NCI-H187 (cell line): ENCODE results near the gene MRPL4.
"Not testable (repeated sequence)": the region's sequence is repeated elsewhere in the genome, so short reads cannot be mapped to it uniquely, and the experiment has no call there.

Experiments
- DNase-seq, 2 experiments: peaks; one replicate each; lab custom pipeline; 2025; lab: John Stamatoyannopoulos, UW

The MRPL4 gene

GRCh38 chr19:10260141-10260584 lies 8.1 kb downstream of the MRPL4 start:
- DNase-seq, result no peak

- DNase-seq, result no peak
Observed at GRCh38 chr19:10262771-10263170, 10.8 kb downstream of the MRPL4 start.

GRCh38 chr19:10266706-10267105 lies 14.7 kb downstream of the MRPL4 start:
- no peak for DNase-seq

- no peak for DNase-seq
Observed at GRCh38 chr19:10268071-10268470, 16.1 kb downstream of the MRPL4 start.

GRCh38 chr19:10269333-10270179 lies 17.5 kb downstream of the MRPL4 start:
- no peak for DNase-seq

GRCh38 chr19:10270180-10270615 lies 18.2 kb downstream of the MRPL4 start:
- DNase-seq, result no peak

GRCh38 chr19:10270616-10271394 lies 18.8 kb downstream of the MRPL4 start, which contains the start of gene ICAM1:
ICAM1 (plus strand) TSS chr19:10271120; CDS start chr19:10271160, 40 bp downstream.
- DNase-seq, result no peak

- DNase-seq, result no peak
Observed at GRCh38 chr19:10271543-10272086, 19.6 kb downstream of the MRPL4 start.

- DNase-seq, result no peak
Observed at GRCh38 chr19:10274589-10274988, 22.6 kb downstream of the MRPL4 start.

GRCh38 chr19:10277795-10278589 lies 26.0 kb downstream of the MRPL4 start:
- DNase-seq, result no peak

GRCh38 chr19:10278935-10279334 lies 26.9 kb downstream of the MRPL4 start:
- DNase-seq, result no peak

- no peak for DNase-seq
Observed at GRCh38 chr19:10279737-10280442, 27.9 kb downstream of the MRPL4 start.

- not testable (repeated sequence) for DNase-seq
Observed at GRCh38 chr19:10282043-10282442, 30.0 kb downstream of the MRPL4 start.

- DNase-seq, result no peak
Observed at GRCh38 chr19:10283301-10284064, 31.5 kb downstream of the MRPL4 start.

- DNase-seq, result no peak
Observed at GRCh38 chr19:10284065-10284959, 32.3 kb downstream of the MRPL4 start.

GRCh38 chr19:10284960-10285278 lies 32.9 kb downstream of the MRPL4 start:
- DNase-seq, result no peak

GRCh38 chr19:10285393-10285792 lies 33.4 kb downstream of the MRPL4 start:
- DNase-seq, result no peak

GRCh38 chr19:10286803-10287737 lies 35.1 kb downstream of the MRPL4 start, which contains the start of gene ICAM4:
ICAM4 (plus strand) TSS chr19:10286955; CDS start chr19:10287013, 58 bp downstream.
- DNase-seq, result no peak
